Prostate gland (tissue), 2 donors: ENCODE data around the gene FAM234A. TPM values are rescaled to one million over a fixed set of nuclear protein-coding genes. Genes with fewer than 3 reads are reported as not detected.

Experiments used
- DNase-seq: peaks from one replicate; pipeline ENCODE4 v3.0.0-alpha.2; 2019; ENCODE audit warnings: low spot score
- H3K27ac ChIP-seq, 2 donors: fragments of 200-600 bp; sonication (generic); 2 replicates each; pipeline ENCODE4 v1.5.1; 2017 to 2019
- H3K27me3 ChIP-seq: fragments of 200-600 bp; sonication (generic); replicated peaks from 2 replicates; pipeline ENCODE4 v1.5.1; 2019; ENCODE audit not compliant: insufficient read depth
- H3K36me3 ChIP-seq, 2 donors: fragments of 200-600 bp; sonication (generic); 1 replicate in 1 of 2; 2 replicates in 1 of 2; pipeline versions ENCODE4 v1.5.1 to v1.8.1; 2017 to 2019
- H3K4me1 ChIP-seq: fragments of 200-600 bp; sonication (generic); replicated peaks from 2 replicates; pipeline ENCODE4 v1.5.1; 2019
- H3K4me3 ChIP-seq, 2 donors: fragments of 200-600 bp; sonication (generic); 2 replicates each; pipeline ENCODE4 v1.5.1; 2017 to 2019
- H3K9me3 ChIP-seq: fragments of 200-600 bp; sonication (generic); 2 replicates; pipeline ENCODE4 v1.5.1; 2017
- POLR2A ChIP-seq: fragments of 450-650 bp; IDR thresholded peaks from one replicate; pipeline ENCODE4 v1.6.1; 2016; ENCODE audit warnings: antibody characterized with exemption, mild to moderate bottlenecking
- POLR2AphosphoS5 ChIP-seq: sonication (generic); formaldehyde crosslinking; IDR thresholded peaks from one replicate; pipeline ENCODE4 v1.6.1; 2017; ENCODE audit warnings: antibody characterized with exemption
- WGBS: methylation state at CpG from one replicate; pipeline ENCODE4 v1.1.5; 2018; 5-methylcytosine and 5-hydroxymethylcytosine counted together
- intact Hi-C: fragments of 100-400 bp; cut with DNase I; formaldehyde crosslinking; loops from one replicate; pipeline ENCODE4 v1.14.2; 2022
- total RNA-seq, 2 donors: library from RNA; depleted of rRNA; stranded (reverse); fragments of >200 nt; gene quantifications; one replicate each; pipeline ENCODE4 v1.1.0, GENCODE V29; 2016
- TF ChIP-seq, protein P1 (sequence below), 4 experiments: fragments of 200-600 bp in 2 of 4; fragments of 450-650 bp in 2 of 4; sonication (generic) in 2 of 4; IDR thresholded peaks; 1 replicate in 3 of 4; 2 replicates in 1 of 4; pipeline ENCODE4 v1.5.1; 2016 to 2019; ENCODE audit warnings: antibody characterized with exemption in 4 of 4, mild to moderate bottlenecking in 2 of 4, moderate library complexity in 2 of 4

FAM234A gene
- total RNA-seq, 2 donors from 2014 or later, result 83.8 to 114 TPM

DNA sequence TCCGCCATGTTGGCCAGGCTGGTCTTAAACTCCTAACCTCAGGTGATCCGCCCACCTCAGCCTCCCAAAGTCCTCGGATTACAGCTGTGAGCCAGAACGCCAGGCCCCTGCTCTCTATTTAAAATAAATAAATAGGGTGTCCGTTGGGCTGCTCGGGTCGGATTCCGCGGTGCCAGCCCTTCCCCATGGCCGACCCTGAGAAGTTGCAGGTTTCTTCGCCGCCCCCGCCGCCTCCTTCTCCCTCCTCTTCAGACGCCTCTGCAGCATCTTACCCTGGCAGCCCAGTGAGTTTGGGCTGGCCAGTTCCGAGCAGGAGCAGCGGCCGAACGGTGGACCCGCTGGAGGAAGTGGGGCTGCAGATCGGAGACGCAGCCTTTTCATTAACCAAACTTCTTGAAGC is 3.7 kb upstream of the FAM234A start:
- Histone ChIP-seq H3K4me1 (peaks cover 5% of the 10 kb centered on the region), H3K9me3 (no peaks in the 10 kb centered on the region), H3K27ac (no peak overlapping the region), H3K4me3 (no peak overlapping the region), H3K27me3 (no peaks in the 10 kb centered on the region), H3K36me3 (no peaks in the 10 kb centered on the region)
- intact Hi-C loops, result no loop called here
- WGBS, result 87% methylated on average over 22 of the region's 22 CpGs
- no peak for DNase-seq
- TF ChIP-seq, protein P1, sequence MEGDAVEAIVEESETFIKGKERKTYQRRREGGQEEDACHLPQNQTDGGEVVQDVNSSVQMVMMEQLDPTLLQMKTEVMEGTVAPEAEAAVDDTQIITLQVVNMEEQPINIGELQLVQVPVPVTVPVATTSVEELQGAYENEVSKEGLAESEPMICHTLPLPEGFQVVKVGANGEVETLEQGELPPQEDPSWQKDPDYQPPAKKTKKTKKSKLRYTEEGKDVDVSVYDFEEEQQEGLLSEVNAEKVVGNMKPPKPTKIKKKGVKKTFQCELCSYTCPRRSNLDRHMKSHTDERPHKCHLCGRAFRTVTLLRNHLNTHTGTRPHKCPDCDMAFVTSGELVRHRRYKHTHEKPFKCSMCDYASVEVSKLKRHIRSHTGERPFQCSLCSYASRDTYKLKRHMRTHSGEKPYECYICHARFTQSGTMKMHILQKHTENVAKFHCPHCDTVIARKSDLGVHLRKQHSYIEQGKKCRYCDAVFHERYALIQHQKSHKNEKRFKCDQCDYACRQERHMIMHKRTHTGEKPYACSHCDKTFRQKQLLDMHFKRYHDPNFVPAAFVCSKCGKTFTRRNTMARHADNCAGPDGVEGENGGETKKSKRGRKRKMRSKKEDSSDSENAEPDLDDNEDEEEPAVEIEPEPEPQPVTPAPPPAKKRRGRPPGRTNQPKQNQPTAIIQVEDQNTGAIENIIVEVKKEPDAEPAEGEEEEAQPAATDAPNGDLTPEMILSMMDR (IDR thresholded peaks at IDR 0.05), result no peak
- TF ChIP-seq POLR2AphosphoS5 (no peak), POLR2A (no peak)

DNA sequence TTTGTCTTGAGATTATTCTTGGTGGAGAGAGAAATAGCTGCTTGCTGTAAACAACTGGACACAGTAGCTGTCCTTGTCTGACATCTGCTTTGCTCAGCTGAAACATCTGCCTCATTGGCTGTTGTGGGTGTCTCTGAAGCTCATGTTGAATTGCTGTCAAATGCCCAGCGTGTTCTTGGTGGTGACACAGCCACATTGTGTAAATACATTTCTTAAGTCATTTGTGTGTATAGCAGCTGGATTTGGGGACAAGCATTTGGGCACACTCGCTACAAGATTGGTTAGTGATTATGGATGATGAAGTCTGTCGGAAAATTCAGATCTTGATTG is 5.3 kb downstream of the FAM234A start:
- TF ChIP-seq, protein P1 (IDR thresholded peaks at IDR 0.05), result no peak
- TF ChIP-seq POLR2A (no peak), POLR2AphosphoS5 (no peak)
- Histone ChIP-seq H3K4me1 (no peaks in the 10 kb centered on the region), H3K4me3 (no peak overlapping the region), H3K9me3 (no peaks in the 10 kb centered on the region), H3K36me3 (no peaks in the 10 kb centered on the region), H3K27ac (no peak overlapping the region), H3K27me3 (no peaks in the 10 kb centered on the region)
- intact Hi-C loops, result no loop called here
- DNase-seq, result no peak
- 62% methylated on average over 3 of the region's 3 CpGs for WGBS

DNA sequence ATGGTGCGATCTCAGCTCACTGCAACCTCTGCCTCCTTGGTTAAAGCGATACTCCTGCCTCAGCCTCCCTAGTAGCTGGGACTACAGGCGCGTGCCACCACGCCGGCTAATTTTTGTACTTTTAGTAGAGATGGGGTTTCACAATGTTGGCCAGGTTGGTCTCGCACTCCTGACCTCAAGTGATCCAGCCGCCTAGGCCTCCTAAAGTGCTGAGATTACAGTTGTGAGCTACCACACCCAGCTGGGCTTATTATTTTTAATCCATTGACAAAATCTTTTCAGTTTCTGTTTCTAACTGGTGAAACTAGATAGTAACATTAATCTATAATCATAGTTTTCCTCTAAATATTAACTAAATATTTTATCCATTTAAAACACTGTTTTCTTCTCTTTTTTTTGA is 5.9 kb downstream of the FAM234A start:
- Histone ChIP-seq H3K27ac (no peak overlapping the region), H3K27me3 (no peaks in the 10 kb centered on the region), H3K9me3 (no peaks in the 10 kb centered on the region), H3K4me1 (no peaks in the 10 kb centered on the region), H3K36me3 (no peaks in the 10 kb centered on the region), H3K4me3 (no peak overlapping the region)
- TF ChIP-seq POLR2AphosphoS5, result no peak
- no peak for TF ChIP-seq POLR2A
- TF ChIP-seq, protein P1 (IDR thresholded peaks at IDR 0.05), result no peak
- 96% methylated on average over 8 of the region's 8 CpGs for WGBS
- no peak for DNase-seq
- intact Hi-C loops, result no loop called here

DNA sequence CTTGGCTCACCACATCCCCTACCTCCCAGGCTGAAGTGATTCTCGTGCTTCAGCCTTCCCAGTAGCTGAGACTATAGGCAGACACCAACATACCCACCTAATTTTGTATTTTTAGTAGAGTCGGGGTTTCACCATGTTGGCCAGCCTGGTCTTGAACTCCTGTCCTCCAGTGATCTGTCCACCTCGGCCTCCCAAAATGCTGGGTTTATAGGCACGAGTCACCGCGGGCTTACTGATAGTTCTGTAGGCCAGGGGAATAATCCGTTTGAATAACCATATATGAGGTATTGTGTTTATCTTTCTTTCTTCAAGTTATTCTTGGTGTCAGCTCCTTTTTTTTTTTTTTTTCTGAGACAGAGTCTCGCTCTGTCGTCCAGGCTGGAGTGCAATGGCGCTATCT is 7.7 kb downstream of the FAM234A start:
- H3K27ac ChIP-seq, result no peak overlapping the region
- TF ChIP-seq POLR2A (no peak), POLR2AphosphoS5 (no peak)
- TF ChIP-seq, protein P1 (IDR thresholded peaks at IDR 0.05), result no peak
- DNase-seq, result no peak
- no peaks in the 10 kb centered on the region for H3K4me1 ChIP-seq
- H3K36me3 ChIP-seq, result no peaks in the 10 kb centered on the region
- H3K4me3 ChIP-seq, result no peak overlapping the region
- intact Hi-C loops, result no loop called here
- no peaks in the 10 kb centered on the region for H3K9me3 ChIP-seq
- WGBS, result 94% methylated on average over 10 of the region's 10 CpGs
- no peaks in the 10 kb centered on the region for H3K27me3 ChIP-seq

DNA sequence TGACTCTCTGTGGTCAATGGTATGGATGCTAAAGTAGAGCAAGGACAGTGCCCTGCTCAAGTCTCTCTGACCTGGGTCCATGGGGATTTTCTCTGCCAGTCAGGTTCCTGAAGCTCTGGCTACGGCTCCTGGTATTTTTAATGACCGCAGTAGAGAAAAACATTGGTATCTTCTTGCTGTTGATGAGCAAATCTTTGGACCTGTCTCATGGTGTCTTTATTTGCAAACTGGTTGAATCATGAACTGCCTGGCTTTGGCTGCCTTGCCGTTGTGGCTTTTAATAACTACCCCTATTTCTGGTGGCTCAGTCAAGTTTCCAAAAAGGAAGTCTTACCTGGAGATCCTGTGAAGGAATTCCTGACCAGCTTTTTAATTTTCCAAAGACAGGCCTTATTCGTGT is 8.7 kb downstream of the FAM234A start:
- no peaks in the 10 kb centered on the region for H3K9me3 ChIP-seq
- no peaks in the 10 kb centered on the region for H3K4me1 ChIP-seq
- TF ChIP-seq POLR2A (no peak), POLR2AphosphoS5 (no peak)
- TF ChIP-seq, protein P1 (IDR thresholded peaks at IDR 0.05), result no peak
- no peak overlapping the region for H3K4me3 ChIP-seq
- no peaks in the 10 kb centered on the region for H3K36me3 ChIP-seq
- intact Hi-C loops, result no loop called here
- 57% methylated on average over 4 of the region's 4 CpGs for WGBS
- H3K27ac ChIP-seq, result no peak overlapping the region
- DNase-seq, result no peak
- H3K27me3 ChIP-seq, result no peaks in the 10 kb centered on the region
